Esophagus (tissue), 2 donors: Measurements from ENCODE around the gene KCP. TPM values are rescaled to one million over a fixed set of nuclear protein-coding genes. Genes with fewer than 3 reads are reported as not detected.

Experiments
- H3K27ac ChIP-seq, 2 donors: one replicate each; pipeline ENCODE4 v1.5.1; 2013; ENCODE audit warnings: low read depth in 2 of 2, mild to moderate bottlenecking in 2 of 2, inconsistent platforms in 1 of 2, low read length in 1 of 2, moderate library complexity in 1 of 2
- H3K27me3 ChIP-seq, 2 donors: one replicate each; pipeline ENCODE4 v1.6.1; 2013; ENCODE audit warnings: low read length in 2 of 2, control low read depth in 1 of 2, mild to moderate bottlenecking in 1 of 2; ENCODE audit not compliant: insufficient read depth in 2 of 2, control insufficient read depth in 1 of 2
- H3K36me3 ChIP-seq, 2 donors: one replicate each; pipeline ENCODE4 v1.6.1; 2013; ENCODE audit warnings: low read length in 1 of 2; ENCODE audit not compliant: control insufficient read depth in 2 of 2, insufficient read depth in 2 of 2
- H3K4me1 ChIP-seq, 2 donors: one replicate each; pipeline ENCODE4 v1.6.1; 2013; ENCODE audit warnings: low read length in 1 of 2; ENCODE audit not compliant: control insufficient read depth in 2 of 2, insufficient read depth in 2 of 2
- H3K4me3 ChIP-seq, 2 donors: one replicate each; pipeline ENCODE4 v1.5.1; 2013; ENCODE audit warnings: low read length in 2 of 2, mild to moderate bottlenecking in 2 of 2, low read depth in 1 of 2, moderate library complexity in 1 of 2
- H3K9me3 ChIP-seq, 2 donors: one replicate each; pipeline ENCODE4 v1.6.1; 2013; ENCODE audit warnings: mild to moderate bottlenecking in 2 of 2, low read depth in 1 of 2, low read length in 1 of 2, moderate library complexity in 1 of 2; ENCODE audit not compliant: control insufficient read depth in 2 of 2, insufficient read depth in 1 of 2
- WGBS, 2 donors: extraction: QIAGEN DNeasy Blood & Tissue Kit; methylation state at CpG; one replicate each; pipeline ENCODE4 v1.1.7; 2013; 5-methylcytosine and 5-hydroxymethylcytosine counted together
- polyA plus RNA-seq, 2 donors: library from polyadenylated mRNA; stranded (reverse); fragments of 200-250 nt; gene quantifications; one replicate each; pipeline ENCODE4 v1.2.3, GENCODE V29; 2013
- donor health status: healthy with polysubstance abuse.
- donor health status: Bipolar disorder and iron deficiency.

KCP gene
- polyA plus RNA-seq, 2 donors, result 1.4 to 5.5 TPM

- H3K36me3 ChIP-seq, result no peaks in the 10 kb centered on the region
- no peak overlapping the region for H3K27ac ChIP-seq
- 81 to 83% methylated on average over 10 of the region's 10 CpGs for WGBS, 2 donors
- no peaks in the 10 kb centered on the region for H3K27me3 ChIP-seq
- H3K4me3 ChIP-seq, result no peak overlapping the region
- H3K4me1 ChIP-seq, result peaks cover 0 to 2% of the 10 kb centered on the region in 2 donors
- no peaks in the 10 kb centered on the region for H3K9me3 ChIP-seq
Measured at GRCh38 chr7:128881458-128882125, 28.9 kb downstream of the KCP start.

- no peaks in the 10 kb centered on the region for H3K36me3 ChIP-seq
- peaks cover 0 to 6% of the 10 kb centered on the region in 2 donors for H3K4me1 ChIP-seq
- no peaks in the 10 kb centered on the region for H3K9me3 ChIP-seq
- no peak overlapping the region for H3K27ac ChIP-seq
- WGBS, 2 donors, result 68 to 80% methylated on average over 11 of the region's 11 CpGs
- H3K4me3 ChIP-seq, result no peak overlapping the region
- H3K27me3 ChIP-seq, result no peaks in the 10 kb centered on the region
Measured at GRCh38 chr7:128880791-128881457, 29.6 kb downstream of the KCP start.

GRCh38 chr7:128879939-128880746 is 30.4 kb downstream of the KCP start:
- Histone ChIP-seq H3K4me1 (peaks cover 0 to 6% of the 10 kb centered on the region in 2 donors), H3K27ac (no peak overlapping the region), H3K27me3 (no peaks in the 10 kb centered on the region), H3K4me3 (no peak overlapping the region), H3K36me3 (no peaks in the 10 kb centered on the region), H3K9me3 (no peaks in the 10 kb centered on the region)
- 39% methylated on average over 28 to 31 of the region's 31 CpGs for WGBS, 2 donors

GRCh38 chr7:128879461-128879938 is 31.0 kb downstream of the KCP start:
- H3K36me3 ChIP-seq, result no peaks in the 10 kb centered on the region
- H3K4me3 ChIP-seq, result no peak overlapping the region
- no peaks in the 10 kb centered on the region for H3K9me3 ChIP-seq
- WGBS, 2 donors, result 77 to 78% methylated on average over 19 of the region's 19 CpGs
- no peaks in the 10 kb centered on the region for H3K27me3 ChIP-seq
- H3K27ac ChIP-seq, result no peak overlapping the region
- H3K4me1 ChIP-seq, result peaks cover 0 to 6% of the 10 kb centered on the region in 2 donors

- H3K27ac ChIP-seq, result no peak overlapping the region
- no peaks in the 10 kb centered on the region for H3K9me3 ChIP-seq
- WGBS, 2 donors, result 82 to 86% methylated on average over 14 of the region's 14 CpGs
- H3K36me3 ChIP-seq, result no peaks in the 10 kb centered on the region
- H3K4me3 ChIP-seq, result no peak overlapping the region
- H3K27me3 ChIP-seq, result no peaks in the 10 kb centered on the region
- H3K4me1 ChIP-seq, result peaks cover 0 to 6% of the 10 kb centered on the region in 2 donors
Measured at GRCh38 chr7:128878226-128879105, 32.0 kb downstream of the KCP start.

GRCh38 chr7:128877756-128878120 is 32.8 kb downstream of the KCP start:
- no peaks in the 10 kb centered on the region for H3K36me3 ChIP-seq
- H3K27ac ChIP-seq, result no peak overlapping the region
- H3K27me3 ChIP-seq, result no peaks in the 10 kb centered on the region
- 75 to 78% methylated on average over 4 of the region's 4 CpGs for WGBS, 2 donors
- H3K4me3 ChIP-seq, result no peak overlapping the region
- peaks cover 0 to 6% of the 10 kb centered on the region in 2 donors for H3K4me1 ChIP-seq
- H3K9me3 ChIP-seq, result no peaks in the 10 kb centered on the region

- 92 to 93% methylated on average over 31 to 32 of the region's 32 CpGs for WGBS, 2 donors
- H3K36me3 ChIP-seq, result no peaks in the 10 kb centered on the region
- H3K4me1 ChIP-seq, result peaks cover 0 to 6% of the 10 kb centered on the region in 2 donors
- H3K27ac ChIP-seq, result no peak overlapping the region
- H3K4me3 ChIP-seq, result no peak overlapping the region
- H3K9me3 ChIP-seq, result no peaks in the 10 kb centered on the region
- no peaks in the 10 kb centered on the region for H3K27me3 ChIP-seq
Measured at GRCh38 chr7:128876978-128877755, 33.3 kb downstream of the KCP start.

GRCh38 chr7:128876586-128876977 is 33.9 kb downstream of the KCP start:
- Histone ChIP-seq H3K36me3 (no peaks in the 10 kb centered on the region), H3K27ac (no peak overlapping the region), H3K27me3 (no peaks in the 10 kb centered on the region), H3K4me1 (peaks cover 0 to 6% of the 10 kb centered on the region in 2 donors), H3K4me3 (no peak overlapping the region), H3K9me3 (no peaks in the 10 kb centered on the region)
- 62 to 68% methylated on average over 5 of the region's 5 CpGs for WGBS, 2 donors
